K562 treated with DMSO at 1 percent for 4 hours (cell line): ENCODE data around the gene YBX3. TPM values are rescaled to one million over a fixed set of nuclear protein-coding genes. Genes with fewer than 3 reads are reported as not detected.

Source experiments
- total RNA-seq: library from RNA; unstranded; fragments of 300-600 nt; gene quantifications from 2 replicates; pipeline ENCODE4 v1.2.3, GENCODE V29; 2022; ENCODE audit not compliant: insufficient read depth

YBX3 gene
- total RNA-seq, result 93.2 and 107 TPM in 2 replicates

DNA sequence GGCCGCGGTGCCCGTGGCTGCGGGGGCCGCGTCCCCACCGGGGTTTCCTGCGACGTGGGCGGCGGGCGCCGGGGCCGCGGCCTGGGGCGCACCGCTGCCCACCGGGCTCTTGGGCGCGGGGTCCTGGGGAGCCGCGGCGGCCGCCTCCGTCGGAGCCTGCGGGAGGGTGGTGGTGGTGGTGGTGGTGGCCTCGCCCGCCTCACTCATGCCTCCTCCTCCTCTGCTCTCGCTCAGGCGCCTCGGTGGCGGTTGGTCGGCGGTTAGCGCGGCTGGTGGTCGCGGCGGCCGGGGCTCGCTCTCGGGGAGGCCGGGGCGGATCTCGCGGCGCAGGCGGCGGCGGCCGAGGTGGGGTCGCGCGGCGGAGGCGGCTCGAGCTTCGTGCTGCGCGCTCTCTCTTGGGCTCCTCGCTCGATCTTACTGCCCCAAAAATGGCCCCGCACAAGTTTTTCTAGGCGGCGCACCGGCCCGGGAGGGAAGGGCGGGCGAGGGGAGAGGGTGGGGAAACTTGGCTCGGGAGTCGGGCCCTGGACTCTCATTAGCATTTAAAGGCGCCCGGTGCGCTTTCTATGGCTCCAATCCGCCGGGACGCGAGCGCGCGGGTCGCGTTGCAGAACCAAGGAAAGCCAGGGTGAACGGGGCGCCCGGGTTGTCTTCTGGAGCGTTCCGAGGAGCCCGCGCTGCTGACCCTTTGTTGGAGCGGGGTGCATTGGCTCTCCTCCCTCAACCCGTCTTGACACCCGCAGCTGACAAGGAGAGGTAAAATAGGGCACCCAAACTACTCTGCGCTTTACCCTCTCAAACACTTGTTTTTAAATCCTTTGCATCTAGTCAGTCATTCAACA lies at the start of gene YBX3:
Gene YBX3 (minus strand): TSS at position 419 of the 842 bp plus-strand sequence. CDS start 212 bp downstream, at position 207.

GRCh38 chr12:10673659-10674384 lies 49.3 kb downstream of the YBX3 start, which contains the start of gene STYK1:
Gene STYK1 (minus strand): TSS chr12:10674052. CDS start chr12:10634618, 39,434 bp downstream.

Other genes starting within 250 kb of the YBX3 start
- gene EIF2S3B, start 217.4 kb downstream of the YBX3 start, total RNA-seq, result 0.97 TPM in 1 of 2 replicates, not detected in the other
- 6.8 and 8.7 TPM in 2 replicates for gene MAGOHB, start 109.7 kb downstream of the YBX3 start, total RNA-seq
- gene STYK1, start 49.3 kb downstream of the YBX3 start, total RNA-seq, result 0.25 TPM in 1 of 2 replicates, not detected in the other
- gene TAS2R7, start 79.3 kb upstream of the YBX3 start, total RNA-seq, result not detected in 2 replicates
- gene TAS2R8, start 84.0 kb upstream of the YBX3 start, total RNA-seq, result not detected in 2 replicates
- not detected in 2 replicates for gene TAS2R9, start 86.8 kb upstream of the YBX3 start, total RNA-seq
- not detected in 2 replicates for gene TAS2R10, start 103.0 kb upstream of the YBX3 start, total RNA-seq
- not detected in 2 replicates for gene PRR4, start 126.2 kb upstream of the YBX3 start, total RNA-seq
- not detected in 2 replicates for gene PRH1, start 160.9 kb upstream of the YBX3 start, total RNA-seq
- not detected in 2 replicates for gene TAS2R13, start 186.2 kb upstream of the YBX3 start, total RNA-seq
- not detected in 2 replicates for gene PRH2, start 205.9 kb upstream of the YBX3 start, total RNA-seq
- 1.5 TPM in 1 of 2 replicates, not detected in the other for gene TAS2R14, start 215.9 kb upstream of the YBX3 start, total RNA-seq